Fibroblast of the aortic adventitia (primary cell): ENCODE results near the gene CDK5RAP2. TPM values are rescaled to one million over a fixed set of nuclear protein-coding genes. Genes with fewer than 3 reads are reported as not detected.

ENCODE experiments used
- DNase-seq: peaks from one replicate; pipeline ENCODE4 v3.0.0-alpha.2; 2010; ENCODE audit warnings: low read depth
- H3K4me3 ChIP-seq: 2 replicates; pipeline ENCODE4 v1.5.1; 2011; ENCODE audit warnings: low read depth, mild to moderate bottlenecking, control low read depth, low read length, moderate library complexity
- total RNA-seq: library from RNA; depleted of rRNA; stranded (reverse); fragments of >200 nt; gene quantifications from 2 replicates; pipeline ENCODE4 v1.2.3, GENCODE V29; 2012; ENCODE audit warnings: low replicate concordance
- TF ChIP-seq, protein P1 (sequence below): IDR thresholded peaks from 2 replicates; pipeline ENCODE4 v1.5.1; 2011; ENCODE audit warnings: mild to moderate bottlenecking, low read length, control low read depth, inconsistent platforms; ENCODE audit not compliant: insufficient read depth

Gene CDK5RAP2
- total RNA-seq, 1 donor: 36.8 TPM

DNA sequence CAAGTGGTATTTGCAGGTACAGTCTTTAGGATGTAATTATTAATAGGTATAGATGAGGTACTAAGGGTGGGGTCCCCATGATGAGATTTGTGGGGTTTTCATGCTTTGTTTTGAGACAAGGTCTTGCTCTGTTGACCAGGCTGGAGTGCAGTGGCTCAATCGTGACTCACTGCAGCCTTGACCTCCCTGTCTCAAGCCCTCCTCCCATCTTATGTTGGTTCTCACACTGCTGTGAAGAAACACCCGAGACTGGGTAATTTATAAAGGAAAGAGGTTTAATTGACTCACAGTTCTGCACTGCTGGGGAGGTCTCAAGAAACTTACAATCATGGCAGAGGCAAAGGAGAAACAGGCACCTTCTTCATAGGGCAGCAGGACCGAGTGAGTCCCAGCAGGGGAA is 217.5 kb downstream of the CDK5RAP2 start:
- no peak for DNase-seq
- no peak overlapping the region for H3K4me3 ChIP-seq
- TF ChIP-seq, protein P1, sequence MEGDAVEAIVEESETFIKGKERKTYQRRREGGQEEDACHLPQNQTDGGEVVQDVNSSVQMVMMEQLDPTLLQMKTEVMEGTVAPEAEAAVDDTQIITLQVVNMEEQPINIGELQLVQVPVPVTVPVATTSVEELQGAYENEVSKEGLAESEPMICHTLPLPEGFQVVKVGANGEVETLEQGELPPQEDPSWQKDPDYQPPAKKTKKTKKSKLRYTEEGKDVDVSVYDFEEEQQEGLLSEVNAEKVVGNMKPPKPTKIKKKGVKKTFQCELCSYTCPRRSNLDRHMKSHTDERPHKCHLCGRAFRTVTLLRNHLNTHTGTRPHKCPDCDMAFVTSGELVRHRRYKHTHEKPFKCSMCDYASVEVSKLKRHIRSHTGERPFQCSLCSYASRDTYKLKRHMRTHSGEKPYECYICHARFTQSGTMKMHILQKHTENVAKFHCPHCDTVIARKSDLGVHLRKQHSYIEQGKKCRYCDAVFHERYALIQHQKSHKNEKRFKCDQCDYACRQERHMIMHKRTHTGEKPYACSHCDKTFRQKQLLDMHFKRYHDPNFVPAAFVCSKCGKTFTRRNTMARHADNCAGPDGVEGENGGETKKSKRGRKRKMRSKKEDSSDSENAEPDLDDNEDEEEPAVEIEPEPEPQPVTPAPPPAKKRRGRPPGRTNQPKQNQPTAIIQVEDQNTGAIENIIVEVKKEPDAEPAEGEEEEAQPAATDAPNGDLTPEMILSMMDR: no peak

DNA sequence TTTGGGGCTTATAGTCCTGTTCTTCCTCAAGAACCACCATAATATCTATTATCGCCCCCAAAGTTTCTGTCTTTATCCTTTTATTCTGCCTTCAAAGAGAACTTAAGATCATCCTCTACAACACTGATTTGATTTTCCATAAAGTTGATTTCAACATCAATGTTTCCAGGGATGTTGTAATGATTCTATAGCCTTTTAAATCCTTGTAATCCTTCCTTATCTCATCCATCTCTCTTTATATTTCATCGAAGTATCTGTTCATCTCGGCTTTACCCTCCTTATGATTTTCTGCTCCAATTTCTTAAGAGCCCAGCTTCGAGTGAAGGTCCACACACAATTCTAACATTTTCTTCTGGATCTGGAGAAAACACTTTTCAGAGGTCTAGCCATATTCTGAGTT is 218.4 kb downstream of the CDK5RAP2 start:
- H3K4me3 ChIP-seq: no peak overlapping the region
- TF ChIP-seq, protein P1: no peak
- DNase-seq: no peak

DNA sequence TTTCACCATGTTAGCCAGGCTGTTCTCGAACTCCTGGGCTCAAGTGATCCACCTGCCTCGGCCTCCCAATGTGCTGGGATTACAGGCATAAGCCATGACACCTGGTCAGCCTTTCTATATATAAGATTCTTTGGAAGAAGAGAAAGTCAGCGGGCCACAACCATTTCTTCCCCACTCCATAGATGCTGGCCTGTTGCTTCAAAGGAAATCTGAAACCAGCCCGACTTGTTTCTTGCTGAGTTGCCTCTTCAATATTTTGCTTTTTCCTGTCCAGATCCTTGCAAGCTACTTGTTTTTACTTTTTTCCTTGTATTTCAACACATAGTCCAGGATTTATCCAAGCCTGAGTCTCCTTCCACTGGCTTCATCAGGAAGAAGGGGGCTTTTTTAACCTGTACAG is 219.5 kb downstream of the CDK5RAP2 start:
- no peak overlapping the region for H3K4me3 ChIP-seq
- no peak for DNase-seq
- TF ChIP-seq, protein P1: no peak

DNA sequence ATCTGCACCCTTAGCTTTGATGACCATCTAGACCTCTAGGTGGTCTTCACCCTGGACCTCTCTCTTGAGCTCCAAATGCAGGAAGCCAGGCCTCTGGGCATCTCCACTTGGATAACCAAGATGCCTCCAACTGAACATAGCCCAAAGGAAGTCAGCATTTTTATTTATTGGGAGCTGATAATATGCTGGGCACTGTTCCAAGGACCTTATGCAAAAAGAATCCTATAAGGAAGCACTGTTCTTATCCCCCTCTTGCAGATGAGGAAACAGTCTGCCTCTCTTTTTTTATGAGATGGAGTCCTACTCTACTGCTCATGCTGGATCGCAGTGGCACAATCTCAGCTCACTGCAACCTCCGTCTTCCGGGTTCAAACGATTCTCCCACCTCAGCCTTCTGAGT is 219.9 kb downstream of the CDK5RAP2 start:
- no peak for DNase-seq
- TF ChIP-seq, protein P1: no peak
- H3K4me3 ChIP-seq: no peak overlapping the region

DNA sequence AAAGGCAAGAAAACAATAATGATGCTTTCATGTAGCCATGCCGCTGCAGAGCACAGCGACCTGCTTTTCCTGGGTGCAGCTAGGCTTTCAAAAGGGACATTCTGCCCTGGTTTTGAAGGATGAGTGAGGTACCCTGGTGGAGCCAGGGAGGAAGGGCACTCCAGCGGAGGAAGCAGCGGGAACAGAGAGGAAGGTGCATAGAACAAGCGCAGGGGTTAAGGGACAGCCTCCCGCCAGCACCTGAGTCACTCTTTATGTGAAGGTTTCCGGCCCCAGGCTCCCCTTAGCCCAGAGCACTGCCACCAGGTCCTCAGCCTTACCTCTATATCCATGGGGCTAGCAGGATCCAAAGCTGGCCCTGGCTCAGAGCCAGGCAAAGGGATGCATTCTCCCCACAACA is 221.1 kb downstream of the CDK5RAP2 start:
- no peak overlapping the region for H3K4me3 ChIP-seq
- TF ChIP-seq, protein P1: no peak
- no peak for DNase-seq

DNA sequence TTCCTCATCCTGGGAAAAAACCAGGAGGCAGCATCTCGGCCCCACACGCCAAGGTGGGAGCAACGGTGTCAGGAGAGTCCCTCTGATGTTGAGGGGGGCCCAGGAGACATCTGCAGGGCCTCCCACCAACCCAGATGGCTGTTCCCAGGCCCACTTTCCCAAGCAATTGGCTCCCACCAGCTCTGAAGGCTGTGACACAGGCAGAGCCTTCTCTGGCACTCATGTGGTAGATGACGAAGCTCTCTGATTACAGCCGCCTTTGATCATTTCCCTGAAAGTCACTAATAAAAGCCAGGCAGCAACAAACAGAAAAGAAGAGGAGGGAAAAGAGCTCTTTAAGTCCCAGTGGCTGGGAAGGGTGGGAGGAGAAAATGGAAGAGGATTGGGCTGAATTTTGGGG is 226.5 kb downstream of the CDK5RAP2 start:
- TF ChIP-seq, protein P1: no peak
- H3K4me3 ChIP-seq: no peak overlapping the region
- peak; percentile 21 for DNase-seq

DNA sequence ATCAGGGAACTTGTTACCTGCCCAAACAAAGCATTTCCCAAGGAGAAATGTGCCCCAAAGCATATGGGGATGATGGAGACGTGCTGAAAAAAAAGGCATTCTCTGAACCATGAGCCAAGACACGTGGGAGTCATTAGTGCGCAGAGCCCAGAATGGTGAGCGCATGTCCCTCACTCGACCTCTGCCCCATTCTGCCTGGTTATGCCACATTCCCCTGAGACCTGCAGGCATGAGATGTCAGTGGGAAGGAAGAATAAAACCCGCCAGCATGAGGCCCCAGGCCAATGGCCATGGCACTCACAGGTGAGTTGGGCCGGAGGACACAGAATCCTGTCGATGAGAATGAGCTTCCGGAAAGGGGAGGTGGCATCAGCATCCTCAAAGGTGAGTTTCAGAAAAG is 228.9 kb downstream of the CDK5RAP2 start:
- TF ChIP-seq, protein P1: no peak
- no peak overlapping the region for H3K4me3 ChIP-seq
- DNase-seq: no peak
